ENCODE results near the gene GRPEL2. TPM values are rescaled to one million over a fixed set of nuclear protein-coding genes. Genes with fewer than 3 reads are reported as not detected.

GRPEL2 gene
- total and polyA plus RNA-seq, 4 donors, result 6.6 to 20.2 (median 16.0) TPM

DNA sequence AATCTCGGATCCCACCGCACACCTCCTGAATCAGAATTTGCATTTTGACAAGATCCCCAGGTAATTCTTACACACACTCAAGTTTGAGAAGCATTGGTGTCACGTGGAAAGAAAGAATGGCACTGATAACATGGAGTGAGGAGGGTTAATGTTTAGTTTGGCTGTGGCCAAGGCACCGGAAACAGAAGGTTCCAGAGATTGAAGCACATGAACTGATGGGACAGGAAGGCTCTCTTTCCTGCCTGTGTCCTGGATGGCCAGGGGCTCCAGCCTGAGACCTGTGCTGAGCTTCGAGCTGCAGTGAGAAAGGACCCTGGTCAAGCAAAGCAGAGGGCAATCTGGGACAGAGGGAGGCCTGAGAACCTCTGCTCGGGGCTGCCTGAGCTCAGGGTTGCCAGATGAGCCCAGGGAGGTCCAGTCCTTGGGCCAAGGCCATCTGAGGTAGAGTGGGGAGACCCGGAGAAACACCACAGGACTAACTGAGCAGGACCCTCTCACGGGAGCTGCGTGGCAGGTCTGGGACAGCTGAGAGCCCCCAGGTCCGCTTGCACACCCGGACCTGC lies 46.4 kb upstream of the GRPEL2 start:
- Histone ChIP-seq H3K4me3 (no peak overlapping the region), H3K9ac (ENCODE audit: insufficient read depth in 1 of 2, low read length in 2 of 2) (no peak overlapping the region), H3K36me3 (ENCODE audit: control insufficient read depth in 4 of 4, insufficient read depth in 4 of 4, low read length in 4 of 4) (no peaks in the 10 kb centered on the region), H3K4me1 (ENCODE audit: control insufficient read depth in 5 of 5, insufficient read depth in 5 of 5, low read length in 5 of 5) (peaks cover 0 to 35% (median 26%) of the 10 kb centered on the region in 5 donors), H3K27me3 (ENCODE audit: control insufficient read depth in 3 of 3, insufficient read depth in 3 of 3, low read length in 2 of 3) (no peaks in the 10 kb centered on the region), H3K27ac (ENCODE audit: low read depth in 1 of 2, low read length in 1 of 2) (peak overlapping the region; percentile 64 to 88), H3K9me3 (ENCODE audit: control insufficient read depth in 4 of 4, insufficient read depth in 3 of 4, low read length in 3 of 4) (no peaks in the 10 kb centered on the region)
- no peak for ATAC-seq (ENCODE audit: insufficient read depth, low FRiP score)
- DNase-seq, result peak in 2 of 3 donors; percentile 48 to 72
- WGBS, 2 donors, result 21 to 34% methylated on average over 11 of the region's 11 CpGs
- TF ChIP-seq, protein P1, sequence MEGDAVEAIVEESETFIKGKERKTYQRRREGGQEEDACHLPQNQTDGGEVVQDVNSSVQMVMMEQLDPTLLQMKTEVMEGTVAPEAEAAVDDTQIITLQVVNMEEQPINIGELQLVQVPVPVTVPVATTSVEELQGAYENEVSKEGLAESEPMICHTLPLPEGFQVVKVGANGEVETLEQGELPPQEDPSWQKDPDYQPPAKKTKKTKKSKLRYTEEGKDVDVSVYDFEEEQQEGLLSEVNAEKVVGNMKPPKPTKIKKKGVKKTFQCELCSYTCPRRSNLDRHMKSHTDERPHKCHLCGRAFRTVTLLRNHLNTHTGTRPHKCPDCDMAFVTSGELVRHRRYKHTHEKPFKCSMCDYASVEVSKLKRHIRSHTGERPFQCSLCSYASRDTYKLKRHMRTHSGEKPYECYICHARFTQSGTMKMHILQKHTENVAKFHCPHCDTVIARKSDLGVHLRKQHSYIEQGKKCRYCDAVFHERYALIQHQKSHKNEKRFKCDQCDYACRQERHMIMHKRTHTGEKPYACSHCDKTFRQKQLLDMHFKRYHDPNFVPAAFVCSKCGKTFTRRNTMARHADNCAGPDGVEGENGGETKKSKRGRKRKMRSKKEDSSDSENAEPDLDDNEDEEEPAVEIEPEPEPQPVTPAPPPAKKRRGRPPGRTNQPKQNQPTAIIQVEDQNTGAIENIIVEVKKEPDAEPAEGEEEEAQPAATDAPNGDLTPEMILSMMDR (IDR thresholded peaks at IDR 0.05; ENCODE audit: control extremely low read depth, extremely low read depth), result no peak

DNA sequence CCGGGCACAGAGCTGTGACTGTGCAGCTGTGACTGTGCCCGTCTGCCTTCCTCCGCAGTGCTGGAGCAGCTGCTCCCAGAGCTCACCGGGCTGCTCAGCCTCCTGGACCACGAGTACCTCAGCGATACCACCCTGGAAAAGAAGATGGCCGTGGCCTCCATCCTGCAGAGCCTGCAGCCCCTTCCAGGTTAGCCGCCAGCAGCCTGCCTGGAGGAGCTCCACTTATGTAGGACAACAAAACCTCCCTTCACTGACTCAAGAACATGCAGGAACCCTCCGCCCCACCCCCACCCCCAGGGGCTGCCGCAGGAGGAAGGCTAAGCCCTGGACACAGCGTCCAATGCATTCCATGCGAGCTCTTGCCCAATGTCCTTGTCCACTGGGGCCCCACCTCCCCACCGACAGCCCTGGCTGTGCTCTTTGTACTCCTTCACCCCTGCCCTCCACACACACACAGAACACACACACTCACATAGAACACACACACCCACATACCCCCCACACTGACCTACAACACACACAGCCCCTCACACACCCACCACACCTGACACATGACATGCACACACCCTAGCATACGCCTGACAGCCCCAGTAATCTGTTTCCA lies 45.7 kb upstream of the GRPEL2 start:
- no peak overlapping the region for H3K9ac ChIP-seq (ENCODE audit: insufficient read depth in 1 of 2, low read length in 2 of 2)
- H3K4me3 ChIP-seq, result no peak overlapping the region
- ATAC-seq (ENCODE audit: insufficient read depth, low FRiP score) (no peak), DNase-seq (no peak)
- peak overlapping the region; percentile 70 to 88 for H3K27ac ChIP-seq (ENCODE audit: low read depth in 1 of 2, low read length in 1 of 2)
- H3K36me3 ChIP-seq (ENCODE audit: control insufficient read depth in 4 of 4, insufficient read depth in 4 of 4, low read length in 4 of 4), result no peaks in the 10 kb centered on the region
- peaks cover 0 to 34% (median 27%) of the 10 kb centered on the region in 5 donors for H3K4me1 ChIP-seq (ENCODE audit: control insufficient read depth in 5 of 5, insufficient read depth in 5 of 5, low read length in 5 of 5)
- H3K27me3 ChIP-seq (ENCODE audit: control insufficient read depth in 3 of 3, insufficient read depth in 3 of 3, low read length in 2 of 3), result no peaks in the 10 kb centered on the region
- WGBS, 2 donors, result 22 to 48% methylated on average over 14 of the region's 14 CpGs
- no peaks in the 10 kb centered on the region for H3K9me3 ChIP-seq (ENCODE audit: control insufficient read depth in 4 of 4, insufficient read depth in 3 of 4, low read length in 3 of 4)
- TF ChIP-seq, protein P1 (IDR thresholded peaks at IDR 0.05; ENCODE audit: control extremely low read depth, extremely low read depth), result no peak

DNA sequence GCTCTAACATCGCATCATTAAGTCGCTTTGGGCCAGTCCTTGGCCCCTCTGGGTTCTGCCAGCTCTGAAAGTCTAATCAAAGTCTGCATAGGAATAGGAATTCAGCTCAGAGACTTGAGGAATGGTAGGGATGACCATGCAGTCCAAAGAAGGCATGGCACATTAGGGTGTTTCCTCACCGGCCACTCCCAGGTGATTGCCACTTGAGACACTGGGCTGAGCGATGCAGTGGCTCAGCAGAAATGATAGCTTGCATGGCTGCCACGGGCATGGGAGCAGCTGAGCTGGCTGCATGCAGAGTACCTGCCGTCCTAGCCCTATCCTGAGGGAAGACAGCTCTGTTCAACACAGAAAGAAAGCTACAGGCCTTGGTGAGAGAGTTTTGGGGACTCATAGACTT lies 44.9 kb upstream of the GRPEL2 start:
- Histone ChIP-seq H3K9me3 (ENCODE audit: control insufficient read depth in 4 of 4, insufficient read depth in 3 of 4, low read length in 3 of 4) (no peaks in the 10 kb centered on the region), H3K9ac (ENCODE audit: insufficient read depth in 1 of 2, low read length in 2 of 2) (no peak overlapping the region), H3K4me3 (no peak overlapping the region), H3K36me3 (ENCODE audit: control insufficient read depth in 4 of 4, insufficient read depth in 4 of 4, low read length in 4 of 4) (peaks cover 0 to under 1% (median 0%) of the 10 kb centered on the region in 4 donors), H3K27ac (ENCODE audit: low read depth in 1 of 2, low read length in 1 of 2) (peak overlapping the region; percentile 41 to 70), H3K4me1 (ENCODE audit: control insufficient read depth in 5 of 5, insufficient read depth in 5 of 5, low read length in 5 of 5) (peaks cover 0 to 29% (median 24%) of the 10 kb centered on the region in 5 donors), H3K27me3 (ENCODE audit: control insufficient read depth in 3 of 3, insufficient read depth in 3 of 3, low read length in 2 of 3) (no peaks in the 10 kb centered on the region)
- no peak for ATAC-seq (ENCODE audit: insufficient read depth, low FRiP score)
- no peak for DNase-seq
- 85 to 95% methylated on average over 6 of the region's 6 CpGs for WGBS, 2 donors
- TF ChIP-seq, protein P1 (IDR thresholded peaks at IDR 0.05; ENCODE audit: control extremely low read depth, extremely low read depth), result no peak

All from lung (tissue), 12 donors.